ENCODE data around the gene SCNM1.

- TF ChIP-seq EZH2 (IDR thresholded peaks at IDR 0.05) (no peak), CTCF (IDR thresholded peaks at IDR 0.05) (no peak), EZH2phosphoT487 (IDR thresholded peaks at IDR 0.05) (no peak)
Observed at GRCh38 chr1:151134991-151135390, 31.0 kb upstream of the SCNM1 start.
